Large intestine (tissue), 12 donors: ENCODE data around the gene RNF183. TPM values are rescaled to one million over a fixed set of nuclear protein-coding genes. Genes with fewer than 3 reads are reported as not detected.

Experiments used
- DNase-seq, 2 donors: peaks; one replicate each; pipeline versions ENCODE4 v3.0.0 to v3.0.0-alpha.2; 2013
- H3K27ac ChIP-seq: one replicate; pipeline ENCODE4 v1.5.1; 2013; ENCODE audit warnings: low read length
- H3K27me3 ChIP-seq: 2 replicates; pipeline ENCODE4 v1.6.1; 2013; ENCODE audit warnings: low read length; ENCODE audit not compliant: control insufficient read depth, insufficient read depth
- H3K36me3 ChIP-seq: 2 replicates; pipeline ENCODE4 v1.6.1; 2013; ENCODE audit warnings: low read length; ENCODE audit not compliant: control insufficient read depth, insufficient read depth
- H3K4me1 ChIP-seq: one replicate; pipeline ENCODE4 v1.6.1; 2013; ENCODE audit warnings: low read length; ENCODE audit not compliant: control insufficient read depth, insufficient read depth
- H3K4me3 ChIP-seq: one replicate; pipeline ENCODE4 v1.5.1; 2013; ENCODE audit warnings: low read length
- H3K9me3 ChIP-seq: one replicate; pipeline ENCODE4 v1.6.1; 2013; ENCODE audit warnings: mild to moderate bottlenecking, low read depth, low read length, moderate library complexity; ENCODE audit not compliant: control insufficient read depth
- WGBS: methylation state at CpG from one replicate; pipeline ENCODE4 v1.1.5; 2013; ENCODE audit warnings: low lambda C conversion rate; ENCODE audit not compliant: insufficient coverage; 5-methylcytosine and 5-hydroxymethylcytosine counted together
- long read RNA-seq, 11 donors: transcript quantifications; one replicate each; lab custom pipeline, GENCODE V29; 2026
- polyA plus RNA-seq: library from polyadenylated mRNA; unstranded; fragments of 120-200 nt; gene quantifications from one replicate; pipeline ENCODE4 v1.2.1, GENCODE V29; 2013

The RNF183 gene
- polyA plus RNA-seq: 0.91 TPM
- long read RNA-seq, donor 1: 0 reads
- long read RNA-seq, donor 2, partial matches to known transcripts: 0 of 2 reads
- long read RNA-seq, donor 2, other reads (novel, unspliced or antisense): 0 of 2 reads
- long read RNA-seq, donor 3: 0 reads
- long read RNA-seq, donor 4: 0 reads
- long read RNA-seq, donor 5: 0 reads
- long read RNA-seq, donor 6, partial matches to known transcripts: 0 of 1 reads
- long read RNA-seq, donor 6, other reads (novel, unspliced or antisense): 0 of 1 reads
- long read RNA-seq, donor 7: 0 reads
- long read RNA-seq, donor 8: 0 reads
- long read RNA-seq, donor 9: 0 reads
- long read RNA-seq, donor 10: 0 reads
- long read RNA-seq, donor 11: 0 reads

DNA sequence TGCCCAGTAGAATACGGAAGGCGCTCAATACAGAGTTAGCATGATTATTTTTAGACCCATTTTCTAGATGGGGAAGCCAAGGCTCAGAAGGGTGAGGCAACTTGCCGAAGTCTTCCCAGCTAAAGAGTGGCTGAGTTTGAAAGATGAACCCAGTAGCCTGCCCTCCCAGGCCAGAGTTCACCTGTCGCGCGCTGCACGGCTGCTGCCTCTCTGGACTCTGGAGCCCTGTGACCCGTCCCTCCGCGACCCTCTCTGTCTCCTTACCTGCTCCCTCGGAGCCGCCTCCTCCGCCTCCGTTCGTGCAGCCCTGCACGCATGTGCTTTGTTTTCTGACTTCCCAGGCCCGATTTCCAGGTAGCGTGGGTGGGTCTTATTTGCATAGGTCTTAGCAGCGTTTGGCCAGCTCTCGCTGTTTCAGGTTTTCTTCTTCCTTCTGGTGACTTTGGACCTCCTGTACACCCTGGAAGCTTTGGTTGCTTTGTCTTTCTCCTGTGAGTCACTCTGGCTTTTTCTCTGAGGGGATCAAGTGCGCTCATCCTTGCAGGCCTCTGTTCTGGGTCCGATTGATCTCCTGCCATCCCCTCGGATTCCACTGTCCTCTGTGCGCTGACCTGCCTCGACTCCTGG, at the start of gene RNF183:
Gene RNF183, minus strand, starts transcription at position 585 of the 627 bp plus-strand sequence. CDS start 5,192 bp downstream, outside the sequence.
- H3K36me3 ChIP-seq: no peaks in the 10 kb centered on the region
- DNase-seq: peak; percentile 57 to 83
- H3K4me1 ChIP-seq: peaks cover 5% of the 10 kb centered on the region
- no peak within 1 kb of the TSS for H3K27ac ChIP-seq
- WGBS: no CpG with 5 or more reads among the region's 25 CpGs
- H3K27me3 ChIP-seq: no peaks in the 10 kb centered on the region
- peaks cover under 1% of the 10 kb centered on the region for H3K9me3 ChIP-seq
- no peak within 1 kb of the TSS for H3K4me3 ChIP-seq

GRCh38 chr9:113352411-113352810, 49.2 kb upstream of the RNF183 start:
- H3K4me1 ChIP-seq: peaks cover 17% of the 10 kb centered on the region
- no peaks in the 10 kb centered on the region for H3K36me3 ChIP-seq
- H3K4me3 ChIP-seq: no peak overlapping the region
- DNase-seq: no peak
- no peaks in the 10 kb centered on the region for H3K9me3 ChIP-seq
- H3K27me3 ChIP-seq: peaks cover 21% of the 10 kb centered on the region
- no peak overlapping the region for H3K27ac ChIP-seq
- WGBS: no CpG with 5 or more reads among the region's 1 CpG

- no peak overlapping the region for H3K4me3 ChIP-seq
- no peaks in the 10 kb centered on the region for H3K36me3 ChIP-seq
- peaks cover 21% of the 10 kb centered on the region for H3K27me3 ChIP-seq
- WGBS: 0% methylated on average over 1 of the region's 6 CpGs
- H3K9me3 ChIP-seq: no peaks in the 10 kb centered on the region
- no peak overlapping the region for H3K27ac ChIP-seq
- peaks cover 21% of the 10 kb centered on the region for H3K4me1 ChIP-seq
- no peak for DNase-seq
These were observed 48.8 kb upstream of the RNF183 start for GRCh38 chr9:113352006-113352405.

DNA sequence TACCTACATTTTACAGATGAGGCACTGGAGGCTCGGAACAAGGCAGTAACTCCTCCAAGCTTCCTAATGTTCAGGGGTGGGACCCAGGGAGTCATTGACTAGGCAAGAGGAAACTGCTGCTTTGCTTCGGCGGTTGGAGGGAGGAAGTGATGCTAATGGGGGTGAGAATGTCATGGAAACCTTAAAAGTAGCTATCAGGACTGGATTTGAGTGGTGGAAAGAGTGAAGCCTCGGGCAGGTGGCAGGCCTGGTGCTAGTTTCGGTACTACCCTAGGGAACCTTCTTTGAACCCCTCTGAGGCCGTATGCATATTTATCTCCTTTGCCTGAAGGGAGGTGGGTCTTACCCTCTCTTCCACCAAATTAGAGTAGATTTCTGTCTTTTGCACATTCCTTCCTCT, 47.8 kb upstream of the RNF183 start:
- Histone ChIP-seq H3K4me1 (peaks cover 21% of the 10 kb centered on the region), H3K27me3 (peaks cover 21% of the 10 kb centered on the region), H3K4me3 (no peak overlapping the region), H3K9me3 (no peaks in the 10 kb centered on the region), H3K27ac (no peak overlapping the region), H3K36me3 (no peaks in the 10 kb centered on the region)
- DNase-seq: no peak
- 100% methylated on average over 1 of the region's 6 CpGs for WGBS

DNA sequence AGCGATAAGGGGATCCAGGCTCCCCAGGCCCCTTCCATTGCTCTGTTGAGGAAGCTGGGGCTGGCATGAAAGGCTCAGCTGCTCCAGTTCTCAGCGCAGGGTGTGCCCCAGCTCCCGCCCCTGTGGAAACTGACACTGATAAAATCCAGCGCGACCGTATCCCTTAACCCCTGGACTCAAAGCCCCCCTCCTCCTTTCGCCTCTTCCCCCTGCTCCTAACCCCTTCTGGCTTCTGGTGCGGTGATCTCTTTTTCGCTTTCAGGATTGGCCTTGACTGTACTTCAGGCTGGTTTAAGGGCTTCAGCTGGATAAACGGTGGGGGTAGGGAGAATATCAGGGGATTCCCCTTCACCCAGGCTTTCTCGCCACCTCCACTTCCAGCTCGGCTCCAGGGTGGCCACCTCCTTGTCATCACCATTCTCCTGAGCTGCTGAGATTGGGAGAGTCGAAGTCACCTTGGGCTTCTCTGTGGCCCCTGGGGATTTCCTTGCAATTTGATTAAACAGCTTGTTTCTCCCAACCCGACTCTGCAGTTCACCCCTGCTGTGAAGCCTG, 47.0 kb upstream of the RNF183 start:
- DNase-seq: peak in 1 of 2 donors; percentile 44
- H3K36me3 ChIP-seq: no peaks in the 10 kb centered on the region
- H3K4me1 ChIP-seq: peaks cover 23% of the 10 kb centered on the region
- no peak overlapping the region for H3K27ac ChIP-seq
- peak overlapping the region; percentile 49 for H3K4me3 ChIP-seq
- no peaks in the 10 kb centered on the region for H3K9me3 ChIP-seq
- peaks cover 21% of the 10 kb centered on the region for H3K27me3 ChIP-seq
- no CpG with 5 or more reads among the region's 14 CpGs for WGBS

DNA sequence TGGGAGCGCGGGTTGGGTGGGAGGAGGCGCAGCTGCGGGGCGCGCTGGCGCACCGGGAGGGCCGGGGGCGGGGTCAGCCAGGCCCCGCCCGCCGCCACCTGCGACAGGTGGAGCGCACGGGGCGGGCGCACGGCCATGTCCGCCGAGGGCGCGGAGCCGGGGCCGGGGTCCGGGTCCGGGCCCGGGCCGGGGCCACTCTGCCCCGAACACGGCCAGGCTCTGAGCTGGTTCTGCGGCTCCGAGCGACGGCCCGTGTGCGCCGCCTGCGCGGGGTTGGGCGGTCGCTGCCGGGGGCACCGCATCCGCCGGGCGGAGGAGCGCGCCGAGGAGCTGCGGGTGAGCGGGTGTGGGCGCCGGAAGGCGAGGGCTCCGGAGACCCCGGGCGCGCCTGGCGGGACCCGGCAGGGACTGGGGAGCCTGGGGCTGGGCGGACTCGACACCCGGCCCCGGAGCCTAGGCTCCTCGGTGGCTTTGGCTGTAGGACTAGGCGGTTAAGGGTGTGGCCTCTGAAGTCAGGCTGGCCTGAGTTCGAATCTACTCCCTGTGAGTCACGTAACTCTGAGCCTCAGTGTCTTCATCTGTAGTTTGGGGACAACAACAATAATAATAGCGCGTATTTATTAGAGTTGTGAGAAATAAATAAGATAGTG, 46.4 kb upstream of the RNF183 start, which contains the start of gene BSPRY:
Gene BSPRY, plus strand, starts transcription at position 97 of the 650 bp plus-strand sequence. Its CDS starts 39 bp downstream, at position 136.
- no CpG with 5 or more reads among the region's 71 CpGs for WGBS
- Histone ChIP-seq H3K4me3 (peak within 1 kb of the TSS; percentile 49), H3K9me3 (no peaks in the 10 kb centered on the region), H3K4me1 (peaks cover 26% of the 10 kb centered on the region), H3K27ac (no peak within 1 kb of the TSS), H3K27me3 (peaks cover 21% of the 10 kb centered on the region), H3K36me3 (no peaks in the 10 kb centered on the region)
- peak in 1 of 2 donors; percentile 72 for DNase-seq

DNA sequence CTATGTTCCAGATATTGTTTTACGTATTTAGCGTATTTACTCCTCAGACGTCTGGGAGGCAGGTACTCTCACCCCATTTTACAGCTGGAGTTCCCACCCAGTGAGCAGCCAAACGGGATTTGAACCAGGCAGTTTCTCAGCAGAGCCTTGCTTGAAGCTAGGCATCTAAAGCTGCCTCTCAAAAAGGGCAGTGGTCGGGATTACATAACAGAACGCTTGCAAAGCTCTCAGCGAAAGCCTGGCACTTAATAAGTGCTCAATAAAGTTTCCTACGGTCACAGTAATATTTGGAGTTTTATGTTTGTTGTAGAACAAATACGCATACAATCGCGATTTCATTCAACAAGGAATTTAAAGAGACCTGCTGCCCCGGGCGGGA, 45.9 kb upstream of the RNF183 start:
- no peak for DNase-seq
- Histone ChIP-seq H3K27ac (no peak overlapping the region), H3K9me3 (no peaks in the 10 kb centered on the region), H3K4me3 (peak overlapping the region; percentile 28), H3K4me1 (peaks cover 26% of the 10 kb centered on the region), H3K27me3 (peaks cover 21% of the 10 kb centered on the region), H3K36me3 (no peaks in the 10 kb centered on the region)
- no CpG with 5 or more reads among the region's 13 CpGs for WGBS

DNA sequence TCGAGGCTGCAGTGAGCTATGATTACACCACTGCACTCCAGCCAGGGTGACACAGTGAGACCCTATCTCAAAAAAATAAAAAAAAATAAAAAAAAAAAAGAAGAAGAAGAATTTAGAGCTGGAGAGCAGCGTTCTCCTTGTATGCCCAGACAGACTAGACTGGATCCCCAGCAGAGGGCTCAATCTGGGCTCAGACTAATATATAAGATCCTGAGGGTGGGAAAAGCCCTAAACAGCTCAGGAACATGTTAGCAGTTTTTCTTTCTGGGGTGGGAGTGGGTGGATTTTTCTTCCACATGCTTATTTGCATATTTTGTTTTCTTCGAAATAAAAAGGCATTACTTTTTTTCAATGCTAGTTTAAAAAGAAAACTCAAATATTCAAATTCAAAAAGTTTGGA, 45.3 kb upstream of the RNF183 start:
- Histone ChIP-seq H3K9me3 (no peaks in the 10 kb centered on the region), H3K27me3 (peaks cover 21% of the 10 kb centered on the region), H3K27ac (no peak overlapping the region), H3K4me1 (peaks cover 29% of the 10 kb centered on the region), H3K4me3 (no peak overlapping the region), H3K36me3 (no peaks in the 10 kb centered on the region)
- 100% methylated on average over 2 of the region's 3 CpGs for WGBS
- DNase-seq: no peak

DNA sequence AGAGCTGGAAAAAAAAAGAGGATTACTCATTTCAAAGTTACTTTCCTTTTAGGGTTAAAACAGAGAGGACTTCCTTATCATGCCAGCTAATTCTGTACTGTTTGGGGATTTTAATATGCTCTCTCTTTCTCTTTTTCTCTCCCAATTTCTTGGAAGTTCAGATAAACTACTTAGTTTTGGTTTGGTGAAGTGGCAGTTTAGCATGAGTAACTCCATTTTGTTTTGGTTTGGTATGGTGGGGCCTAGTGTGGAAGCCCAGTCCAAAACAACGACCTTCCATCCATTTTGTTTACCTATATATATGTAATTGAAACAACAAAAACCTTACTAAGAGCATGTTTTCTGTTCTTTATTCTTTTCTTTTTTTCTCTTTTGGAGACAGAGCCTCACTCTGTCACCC, 42.5 kb upstream of the RNF183 start:
- no peak overlapping the region for H3K4me3 ChIP-seq
- no peak for DNase-seq
- H3K27me3 ChIP-seq: peaks cover 13% of the 10 kb centered on the region
- H3K27ac ChIP-seq: no peak overlapping the region
- no peaks in the 10 kb centered on the region for H3K9me3 ChIP-seq
- peaks cover 29% of the 10 kb centered on the region for H3K4me1 ChIP-seq
- WGBS: 80% methylated on average over 1 of the region's 1 CpG
- H3K36me3 ChIP-seq: no peaks in the 10 kb centered on the region

- no peak overlapping the region for H3K4me3 ChIP-seq
- no peaks in the 10 kb centered on the region for H3K36me3 ChIP-seq
- no peaks in the 10 kb centered on the region for H3K9me3 ChIP-seq
- DNase-seq: peak in 1 of 2 donors; percentile 50
- H3K27ac ChIP-seq: no peak overlapping the region
- H3K4me1 ChIP-seq: peaks cover 26% of the 10 kb centered on the region
- H3K27me3 ChIP-seq: peaks cover 9% of the 10 kb centered on the region
- WGBS: 40% methylated on average over 1 of the region's 2 CpGs
These were observed 42.0 kb upstream of the RNF183 start for GRCh38 chr9:113345190-113345589.
